Measurements from ENCODE around the gene ARMCX2. TPM values are rescaled to one million over a fixed set of nuclear protein-coding genes. Genes with fewer than 3 reads are reported as not detected.

The ARMCX2 gene
- total RNA-seq, 1 experiment from 2014 or later: 0.17 TPM

GRCh38 chrX:101708163-101708562 lies 48.5 kb upstream of the ARMCX2 start:
- no peak for DNase-seq (ENCODE audit: low read depth, low spot score)
- no peaks in the 10 kb centered on the region for H3K9me3 ChIP-seq (ENCODE audit: control insufficient read depth in 1 of 2, insufficient read depth in 1 of 2, low read depth in 1 of 2, low read length in 2 of 2)
- RAD21 ChIA-PET (ENCODE audit: low non-redundant PET in 1 of 2, low total read pairs in 2 of 2, uncharacterized antibody in 2 of 2, unreplicated experiment in 2 of 2): no interaction called here

More at GRCh38 chrX:101708163-101708562, 48.5 kb upstream of the ARMCX2 start:
- no peak overlapping the region for H3K4me3 ChIP-seq (replicated peaks in 1 of 2; ENCODE audit: low read depth in 1 of 2, low read length in 2 of 2)
- no peaks in the 10 kb centered on the region for H3K4me1 ChIP-seq (ENCODE audit: control insufficient read depth in 1 of 2, insufficient read depth in 2 of 2, low read length in 2 of 2)
- POLR2A ChIA-PET: no interaction called here
- no peaks in the 10 kb centered on the region for H3K9me2 ChIP-seq (ENCODE audit: insufficient read depth)
- H3K9ac ChIP-seq (ENCODE audit: low read length): no peak overlapping the region
- TF ChIP-seq, protein P1, sequence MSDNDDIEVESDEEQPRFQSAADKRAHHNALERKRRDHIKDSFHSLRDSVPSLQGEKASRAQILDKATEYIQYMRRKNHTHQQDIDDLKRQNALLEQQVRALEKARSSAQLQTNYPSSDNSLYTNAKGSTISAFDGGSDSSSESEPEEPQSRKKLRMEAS (IDR thresholded peaks at IDR 0.05): no peak
- no peak for TF ChIP-seq FOSL1 (IDR thresholded peaks at IDR 0.05; ENCODE audit: low read depth)
- TF ChIP-seq, protein P2, sequence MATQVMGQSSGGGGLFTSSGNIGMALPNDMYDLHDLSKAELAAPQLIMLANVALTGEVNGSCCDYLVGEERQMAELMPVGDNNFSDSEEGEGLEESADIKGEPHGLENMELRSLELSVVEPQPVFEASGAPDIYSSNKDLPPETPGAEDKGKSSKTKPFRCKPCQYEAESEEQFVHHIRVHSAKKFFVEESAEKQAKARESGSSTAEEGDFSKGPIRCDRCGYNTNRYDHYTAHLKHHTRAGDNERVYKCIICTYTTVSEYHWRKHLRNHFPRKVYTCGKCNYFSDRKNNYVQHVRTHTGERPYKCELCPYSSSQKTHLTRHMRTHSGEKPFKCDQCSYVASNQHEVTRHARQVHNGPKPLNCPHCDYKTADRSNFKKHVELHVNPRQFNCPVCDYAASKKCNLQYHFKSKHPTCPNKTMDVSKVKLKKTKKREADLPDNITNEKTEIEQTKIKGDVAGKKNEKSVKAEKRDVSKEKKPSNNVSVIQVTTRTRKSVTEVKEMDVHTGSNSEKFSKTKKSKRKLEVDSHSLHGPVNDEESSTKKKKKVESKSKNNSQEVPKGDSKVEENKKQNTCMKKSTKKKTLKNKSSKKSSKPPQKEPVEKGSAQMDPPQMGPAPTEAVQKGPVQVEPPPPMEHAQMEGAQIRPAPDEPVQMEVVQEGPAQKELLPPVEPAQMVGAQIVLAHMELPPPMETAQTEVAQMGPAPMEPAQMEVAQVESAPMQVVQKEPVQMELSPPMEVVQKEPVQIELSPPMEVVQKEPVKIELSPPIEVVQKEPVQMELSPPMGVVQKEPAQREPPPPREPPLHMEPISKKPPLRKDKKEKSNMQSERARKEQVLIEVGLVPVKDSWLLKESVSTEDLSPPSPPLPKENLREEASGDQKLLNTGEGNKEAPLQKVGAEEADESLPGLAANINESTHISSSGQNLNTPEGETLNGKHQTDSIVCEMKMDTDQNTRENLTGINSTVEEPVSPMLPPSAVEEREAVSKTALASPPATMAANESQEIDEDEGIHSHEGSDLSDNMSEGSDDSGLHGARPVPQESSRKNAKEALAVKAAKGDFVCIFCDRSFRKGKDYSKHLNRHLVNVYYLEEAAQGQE (IDR thresholded peaks at IDR 0.05; ENCODE audit: low read depth): no peak
- TF ChIP-seq POLR2A (IDR thresholded peaks at IDR 0.05; ENCODE audit: borderline replicate concordance, extremely low read depth, insufficient read depth, insufficient read length): no peak
- no peak for TF ChIP-seq EZH2phosphoT487 (IDR thresholded peaks at IDR 0.05; ENCODE audit: borderline replicate concordance)
- TF ChIP-seq CEBPB (IDR thresholded peaks at IDR 0.05; ENCODE audit: low read depth): no peak
- no peak for TF ChIP-seq ZFX (IDR thresholded peaks at IDR 0.05)
- H3K27ac ChIP-seq (ENCODE audit: low read depth, low read length): no peak overlapping the region
- no peak overlapping the region for H3K4me2 ChIP-seq (ENCODE audit: low read length)
- no peaks in the 10 kb centered on the region for H3K79me2 ChIP-seq (ENCODE audit: insufficient read depth, low read length)
- no peaks in the 10 kb centered on the region for H3K36me3 ChIP-seq (ENCODE audit: control insufficient read depth in 1 of 2, insufficient read depth in 2 of 2, low read length in 2 of 2)
- BruUV-seq (replicated peaks): no TSS peak
- H2AFZ ChIP-seq (ENCODE audit: low read depth, low read length, poor library complexity, severe bottlenecking): no peak overlapping the region
- H3K27me3 ChIP-seq (ENCODE audit: insufficient read depth, low read length): no peaks in the 10 kb centered on the region
- CTCF ChIA-PET: no interaction called here
- ATAC-seq: no peak
- intact Hi-C loops (cut with micrococcal nuclease): no loop called here
- H4K20me1 ChIP-seq (ENCODE audit: insufficient read depth): no peaks in the 10 kb centered on the region

Measured in HCT116 (cell line).